ENCODE results near the gene CDC42EP4.

The CDC42EP4 gene

GRCh38 chr17:73301369-73301768 lies 10.4 kb downstream of the CDC42EP4 start:
- no peak for DNase-seq (ENCODE audit: low read depth in 2 of 2)

- no peak for DNase-seq (ENCODE audit: low read depth in 2 of 2)
Measured at GRCh38 chr17:73300392-73300791, 11.4 kb downstream of the CDC42EP4 start.

GRCh38 chr17:73297934-73298861 lies 13.6 kb downstream of the CDC42EP4 start:
- DNase-seq (ENCODE audit: low read depth in 2 of 2): no peak

- no peak for DNase-seq (ENCODE audit: low read depth in 2 of 2)
Measured at GRCh38 chr17:73293480-73293911, 18.3 kb downstream of the CDC42EP4 start.

GRCh38 chr17:73293031-73293430 lies 18.8 kb downstream of the CDC42EP4 start:
- DNase-seq (ENCODE audit: low read depth in 2 of 2): no peak

GRCh38 chr17:73292031-73292531 lies 19.7 kb downstream of the CDC42EP4 start:
- no peak for DNase-seq (ENCODE audit: low read depth in 2 of 2)

GRCh38 chr17:73291260-73291801 lies 20.5 kb downstream of the CDC42EP4 start:
- DNase-seq (ENCODE audit: low read depth in 2 of 2): peak; percentile 40 to 45

GRCh38 chr17:73290399-73291259 lies 21.2 kb downstream of the CDC42EP4 start:
- no peak for DNase-seq (ENCODE audit: low read depth in 2 of 2)

- no peak for DNase-seq (ENCODE audit: low read depth in 2 of 2)
Measured at GRCh38 chr17:73289549-73290254, 22.1 kb downstream of the CDC42EP4 start.

- no peak for DNase-seq (ENCODE audit: low read depth in 2 of 2)
Measured at GRCh38 chr17:73288534-73289302, 23.1 kb downstream of the CDC42EP4 start.

- DNase-seq (ENCODE audit: low read depth in 2 of 2): no peak
Measured at GRCh38 chr17:73286863-73287296, 24.9 kb downstream of the CDC42EP4 start.

- no peak for DNase-seq (ENCODE audit: low read depth in 2 of 2)
Measured at GRCh38 chr17:73285916-73286862, 25.6 kb downstream of the CDC42EP4 start.

GRCh38 chr17:73285603-73285908 lies 26.2 kb downstream of the CDC42EP4 start:
- DNase-seq (ENCODE audit: low read depth in 2 of 2): no peak

GRCh38 chr17:73284906-73285602 lies 26.7 kb downstream of the CDC42EP4 start:
- DNase-seq (ENCODE audit: low read depth in 2 of 2): no peak

GRCh38 chr17:73284354-73284753 lies 27.4 kb downstream of the CDC42EP4 start:
- DNase-seq (ENCODE audit: low read depth in 2 of 2): no peak

GRCh38 chr17:73283841-73284282 lies 27.9 kb downstream of the CDC42EP4 start:
- DNase-seq (ENCODE audit: low read depth in 2 of 2): no peak

GRCh38 chr17:73283250-73283649 lies 28.6 kb downstream of the CDC42EP4 start:
- no peak for DNase-seq (ENCODE audit: low read depth in 2 of 2)

- DNase-seq (ENCODE audit: low read depth in 2 of 2): no peak
Measured at GRCh38 chr17:73282629-73283028, 29.2 kb downstream of the CDC42EP4 start.

- DNase-seq (ENCODE audit: low read depth in 2 of 2): no peak
Measured at GRCh38 chr17:73281928-73282327, 29.9 kb downstream of the CDC42EP4 start.
